Inflammatory macrophage (primary cell): ENCODE measurements around the gene COQ9.
A peak's percentile ranks its signal among the peaks of the same experiment; 100 is the strongest.
"Not testable (repeated sequence)": the region's sequence is repeated elsewhere in the genome, so short reads cannot be mapped to it uniquely, and the experiment has no call there.

ENCODE experiments used
- DNase-seq, 2 donors: peaks; one replicate each; pipeline ENCODE4 v3.0.0-alpha.2; 2020 to 2022

Gene COQ9

DNA sequence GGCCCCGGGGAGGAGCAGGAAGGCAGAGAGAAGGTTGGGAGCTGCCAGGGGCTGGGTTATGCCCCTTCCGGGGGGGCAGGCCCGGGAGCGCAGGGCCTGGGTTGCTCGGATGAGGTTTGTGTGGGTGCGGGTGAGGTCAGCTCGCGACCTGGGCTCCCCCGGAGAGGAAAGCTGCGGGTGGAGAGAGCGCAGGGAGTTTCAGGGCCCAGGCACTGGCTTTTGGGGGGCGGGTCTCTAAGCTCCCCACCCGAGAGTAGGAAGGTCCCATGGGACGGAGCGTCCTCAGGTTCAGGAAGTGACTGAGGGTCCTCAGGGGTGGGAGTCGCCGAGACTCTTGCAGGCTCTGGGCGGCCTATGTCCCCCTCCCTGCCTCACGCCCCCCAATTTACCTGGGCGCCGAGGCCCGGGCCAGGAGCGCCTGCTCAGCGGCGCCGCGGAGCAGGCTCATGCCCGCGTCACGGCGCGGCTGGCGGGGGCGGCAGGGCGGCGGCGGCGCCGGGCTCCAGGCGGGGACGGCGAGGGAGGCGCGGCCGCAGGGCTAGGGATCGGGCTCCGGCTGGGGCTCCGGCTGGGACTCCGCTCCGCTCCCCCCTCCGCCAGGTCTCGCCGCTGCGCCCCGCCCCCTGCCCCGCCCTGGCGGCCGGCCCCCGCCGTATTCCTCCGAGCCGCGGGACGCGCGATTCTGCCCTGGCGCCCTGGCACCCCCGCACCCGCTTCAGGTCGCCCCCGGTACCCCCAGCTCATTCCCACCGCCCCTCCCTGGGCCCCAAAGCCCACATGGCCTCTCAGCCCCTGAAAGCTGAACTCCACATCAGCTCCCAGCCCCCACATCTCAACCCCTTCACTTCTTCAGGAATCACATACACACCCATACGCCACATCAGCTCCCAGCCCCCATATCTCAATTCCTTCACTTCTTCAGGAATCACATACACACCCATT is 38.9 kb downstream of the COQ9 start, which contains the start of gene DOK4:
DOK4 (minus strand) TSS at position 578 of the 942 bp plus-strand sequence. CDS start 6,986 bp downstream, outside the sequence.
- peak; percentile 29 to 73 for DNase-seq

DNA sequence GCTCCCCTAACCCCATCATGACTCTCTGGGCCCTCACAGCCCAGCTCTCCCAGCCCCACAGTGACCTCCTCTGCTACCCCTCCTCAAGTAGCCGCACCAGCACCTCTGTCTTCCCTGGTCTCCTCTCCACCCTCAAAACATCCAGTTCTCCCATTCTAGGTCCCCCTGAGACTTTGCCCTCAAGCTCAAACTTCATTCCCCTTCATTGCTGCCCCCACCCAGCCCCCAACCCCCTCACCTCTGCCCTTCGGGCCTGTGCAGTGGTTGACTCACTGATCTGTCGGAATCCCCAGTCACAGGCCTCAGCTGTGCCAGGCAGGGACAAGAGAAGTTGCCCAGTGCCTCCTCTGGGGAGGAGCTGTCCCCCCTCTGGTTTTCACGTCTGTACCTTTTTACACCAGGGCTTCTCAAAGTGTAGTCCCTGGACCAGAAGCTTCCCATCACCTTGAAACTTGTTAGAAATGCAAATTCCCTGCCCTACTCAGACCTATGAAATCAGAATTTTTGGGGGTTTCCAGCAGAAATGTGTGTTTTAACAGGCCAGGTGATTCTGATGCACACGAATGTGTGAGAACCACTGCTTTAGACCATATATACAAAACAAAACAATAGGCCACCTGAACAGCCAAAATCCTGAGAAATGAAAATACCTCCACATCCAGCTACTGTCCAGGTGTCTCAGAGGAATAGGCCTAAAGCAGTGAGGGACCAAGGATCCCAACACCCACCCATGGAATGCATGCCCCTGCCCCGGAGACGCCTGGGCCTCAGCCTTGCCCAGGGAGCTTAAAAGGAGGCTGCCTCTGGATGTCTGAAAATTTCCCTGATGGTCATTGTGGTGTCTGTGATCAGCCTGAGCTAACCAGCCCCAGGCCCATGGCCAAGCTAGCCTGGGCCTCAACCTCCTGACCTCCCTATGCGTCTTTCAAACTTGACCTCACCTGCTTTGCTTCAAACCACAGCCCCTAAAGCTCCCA is 39.9 kb downstream of the COQ9 start:
- DNase-seq, result no peak

DNA sequence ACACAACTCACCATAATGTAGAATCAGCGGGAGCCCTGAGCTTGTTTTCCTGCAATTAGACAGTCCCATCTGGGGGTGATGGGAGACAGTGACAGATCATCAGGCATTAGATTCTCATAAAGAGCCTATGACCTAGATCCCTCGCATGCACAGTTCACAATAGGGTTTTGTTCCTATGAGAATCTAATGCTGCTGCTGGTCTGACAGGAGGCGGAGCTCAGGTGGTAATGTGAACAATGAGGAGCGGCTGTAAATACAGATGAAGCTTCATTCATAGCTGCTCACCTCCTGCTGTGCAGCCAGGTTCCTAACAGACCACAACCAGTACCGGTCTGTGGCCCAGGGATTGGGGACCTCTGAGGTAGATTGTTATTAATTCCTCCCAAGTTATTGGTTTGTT is 42.0 kb downstream of the COQ9 start:
- no peak for DNase-seq

DNA sequence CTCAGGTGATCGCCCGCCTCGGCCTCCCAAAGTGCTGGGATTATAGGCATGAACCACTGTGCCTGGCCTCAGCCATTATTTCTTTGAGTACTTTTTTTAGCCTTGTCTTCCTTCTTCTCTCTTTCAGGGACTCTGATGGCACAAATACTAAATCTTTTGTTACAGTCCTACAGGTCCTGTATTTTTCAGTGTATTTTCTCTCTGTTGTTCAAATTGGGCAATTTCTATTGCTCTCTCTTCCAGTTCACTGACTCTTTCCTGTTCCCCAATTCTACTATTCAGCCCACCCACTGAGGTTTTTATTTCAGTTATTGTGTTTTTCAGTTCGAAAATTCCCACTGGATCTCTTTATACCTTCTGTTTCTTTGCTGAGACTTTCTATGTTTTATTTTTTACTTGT is 46.5 kb downstream of the COQ9 start:
- DNase-seq, result no peak

- DNase-seq, result no peak
Observed at GRCh38 chr16:57497121-57497520, 49.8 kb downstream of the COQ9 start.

- DNase-seq, result no peak
Observed at GRCh38 chr16:57498031-57498430, 50.8 kb downstream of the COQ9 start.

DNA sequence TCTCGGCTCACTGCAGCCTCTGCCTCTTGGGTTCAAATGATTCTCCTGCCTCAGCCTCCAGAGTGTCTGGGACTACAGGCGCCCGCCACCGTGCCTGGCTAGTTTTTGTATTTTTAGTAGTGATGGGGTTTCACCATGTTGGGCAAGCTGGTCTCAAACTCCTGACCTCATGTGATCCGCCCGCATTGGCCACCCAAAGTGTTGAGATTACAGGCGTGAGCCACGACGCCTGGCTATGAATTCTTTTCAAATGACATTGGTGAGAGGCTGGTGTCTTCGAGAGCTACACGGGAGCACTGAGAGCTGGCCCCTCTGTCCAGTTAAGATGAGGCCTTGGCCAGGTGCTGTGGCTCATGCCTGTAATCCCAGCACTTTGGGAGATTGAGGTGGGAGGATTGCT is 52.7 kb downstream of the COQ9 start:
- not testable (repeated sequence) for DNase-seq

GRCh38 chr16:57500578-57501111 is 53.4 kb downstream of the COQ9 start:
- no peak for DNase-seq

GRCh38 chr16:57501492-57501891 is 54.2 kb downstream of the COQ9 start:
- no peak for DNase-seq

- no peak for DNase-seq
Observed at GRCh38 chr16:57502048-57502775, 54.9 kb downstream of the COQ9 start.

DNA sequence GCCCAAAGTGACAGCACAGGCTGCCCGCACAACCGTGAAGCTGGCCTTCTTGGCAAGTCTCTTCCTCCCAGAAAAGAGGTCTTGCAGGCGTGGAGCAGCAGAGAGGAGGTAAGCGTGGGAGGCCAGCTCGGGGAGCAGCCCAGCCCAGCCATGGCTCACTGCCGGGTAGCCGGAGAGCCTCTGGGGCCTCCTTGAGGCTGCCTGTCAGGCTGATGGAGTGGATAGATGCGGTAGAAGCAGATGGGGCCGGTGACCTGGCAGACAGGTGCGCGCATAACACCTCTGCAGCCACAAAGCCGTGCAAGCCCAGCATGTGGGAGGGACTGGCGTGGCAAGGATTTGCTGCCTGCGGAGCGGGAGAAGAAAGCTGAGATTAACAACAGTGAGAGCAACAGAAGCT is 56.1 kb downstream of the COQ9 start:
- DNase-seq, result no peak

DNA sequence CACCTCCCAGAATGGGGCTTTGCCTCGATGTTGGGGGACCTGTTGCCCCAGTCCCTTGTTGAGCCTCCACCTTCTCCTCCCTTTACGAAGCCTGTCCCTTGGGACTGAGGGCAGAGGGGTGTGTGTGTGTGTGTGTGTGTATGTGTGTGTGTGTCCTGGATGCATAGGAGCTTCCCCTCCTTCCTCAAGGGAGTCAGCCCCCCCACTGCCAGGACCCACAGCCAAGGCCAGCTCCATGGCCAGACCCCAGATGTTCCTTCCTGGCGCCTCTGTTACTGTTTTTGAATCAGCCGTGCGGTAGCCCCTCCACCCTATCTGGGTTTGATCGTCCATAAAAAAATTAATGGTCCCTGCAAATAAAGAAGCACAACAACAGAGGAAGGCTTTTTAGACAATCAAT is 56.7 kb downstream of the COQ9 start:
- no peak for DNase-seq

DNA sequence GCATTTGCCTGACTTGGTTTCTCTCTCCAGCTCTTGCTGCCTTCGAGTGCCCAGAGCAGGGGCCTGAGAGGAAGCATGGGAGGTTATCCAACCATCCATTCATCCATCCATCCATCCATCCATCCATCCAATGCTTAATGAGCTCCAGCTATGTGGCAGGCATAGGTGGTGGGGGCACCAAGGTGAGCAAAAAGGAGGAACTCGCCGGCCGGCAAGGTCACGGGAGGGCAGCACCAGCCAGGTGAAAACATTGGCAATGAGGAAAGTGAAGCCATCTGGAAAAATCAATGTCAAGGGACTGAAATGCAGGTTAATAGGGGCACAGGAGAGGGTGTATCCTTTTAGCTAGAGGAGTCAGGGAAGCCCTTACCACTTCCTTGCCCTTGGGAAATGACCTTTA is 57.2 kb downstream of the COQ9 start:
- DNase-seq, result no peak

GRCh38 chr16:57505169-57505568 is 57.9 kb downstream of the COQ9 start:
- no peak for DNase-seq

DNA sequence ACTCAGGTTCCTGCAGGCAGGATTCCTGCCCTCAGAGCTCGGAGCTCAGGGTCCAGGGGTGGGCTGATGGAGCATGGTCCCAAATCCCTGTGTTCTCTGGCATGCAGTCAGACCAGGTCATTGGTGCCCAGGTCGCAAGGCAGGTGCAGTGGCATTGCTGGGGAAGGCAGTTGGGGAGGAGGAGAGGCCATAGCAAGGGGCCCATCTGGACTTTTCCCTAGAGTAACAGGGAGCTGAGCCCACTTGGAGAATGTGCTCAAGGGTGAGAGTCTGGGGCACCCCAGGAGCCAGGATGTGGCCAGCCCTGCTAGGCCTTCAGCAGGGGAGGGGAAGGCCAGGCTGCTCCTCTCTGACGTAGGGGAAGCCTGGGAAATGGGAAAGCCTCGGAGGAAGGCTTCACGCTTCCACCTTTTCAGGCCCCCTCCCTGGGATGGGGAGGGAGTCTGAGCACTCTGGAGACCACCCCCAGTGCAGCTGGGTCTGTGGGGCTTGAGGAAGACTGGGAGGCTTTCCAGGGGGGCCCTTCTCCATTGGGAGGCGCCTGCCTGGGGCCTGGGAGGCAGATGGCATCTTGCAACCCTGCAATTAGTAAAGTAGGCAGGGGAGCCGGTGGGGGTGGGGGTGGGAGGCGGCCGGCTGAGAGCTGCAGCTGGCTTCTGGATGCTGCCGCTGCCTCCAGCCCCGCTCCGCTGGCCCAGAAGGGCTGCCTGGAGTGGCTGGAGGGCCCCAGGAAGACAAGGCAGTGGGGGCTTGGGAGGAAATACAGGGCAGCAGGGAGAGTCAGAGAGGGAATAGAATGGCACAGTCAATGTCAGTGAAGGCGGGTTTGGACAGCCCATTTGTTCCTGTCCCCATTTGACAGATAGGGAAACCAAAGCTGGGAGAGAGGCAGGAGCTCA is 60.1 kb downstream of the COQ9 start:
- no peak for DNase-seq

GRCh38 chr16:57508035-57508425 is 60.8 kb downstream of the COQ9 start:
- DNase-seq, result no peak

- DNase-seq, result no peak
Observed at GRCh38 chr16:57509231-57509923, 62.1 kb downstream of the COQ9 start.

DNA sequence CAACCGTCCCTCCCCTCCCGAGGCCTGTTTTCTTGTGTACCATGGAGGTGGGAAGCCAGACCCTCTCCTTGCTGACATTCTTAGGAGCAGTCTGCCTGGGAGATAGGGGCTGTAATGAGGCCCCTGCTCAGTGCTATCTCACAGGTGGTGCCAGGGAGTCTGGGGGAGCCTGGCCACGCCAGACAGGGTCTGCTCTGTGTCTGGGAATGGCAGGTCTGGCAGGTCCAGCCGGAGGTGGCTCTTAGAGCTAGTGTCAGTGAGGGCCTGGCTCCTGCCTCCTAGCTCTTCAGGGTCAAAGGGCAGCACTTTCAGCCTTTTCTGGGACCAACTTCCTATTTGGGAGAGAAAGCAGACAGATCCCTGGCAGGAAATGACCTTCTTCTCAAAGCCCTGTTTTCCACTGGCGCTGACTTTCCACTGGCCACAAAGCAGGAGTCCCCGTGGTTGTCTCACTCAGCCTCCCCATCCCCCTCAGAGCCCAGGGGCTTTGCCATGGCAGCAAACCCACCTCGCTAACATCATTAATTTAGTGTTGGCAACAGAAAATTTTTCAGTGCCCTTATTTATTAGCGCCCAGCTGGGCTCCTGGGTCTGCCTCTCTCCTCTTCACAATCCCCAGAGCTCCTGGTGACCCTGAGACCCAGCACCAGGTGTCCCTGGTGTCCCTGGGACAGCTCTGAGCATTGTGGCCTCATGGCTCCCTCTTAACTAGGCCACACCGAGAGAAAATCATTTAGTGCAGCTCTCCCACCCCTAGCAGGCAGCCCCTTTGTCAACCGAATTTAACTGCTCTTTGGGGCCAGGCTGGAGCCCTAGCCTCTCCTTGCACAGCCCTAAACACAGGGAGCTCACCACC is 63.0 kb downstream of the COQ9 start:
- no peak for DNase-seq
